RWPE2 (cell line): ENCODE data around the gene ANAPC2.
A peak's percentile ranks its signal among the peaks of the same experiment; 100 is the strongest.

Experiments
- ATAC-seq: fragments of 200-7000 bp; cut with Tn5 transposase; 3 replicates; pipeline ENCODE4 v1.9.1; 2021; ENCODE audit warnings: low read depth
- DNase-seq: peaks from one replicate; pipeline ENCODE4 v3.0.0-alpha.2; 2020; ENCODE audit warnings: low spot score
- H3K27ac ChIP-seq: fragments of 450-650 bp; 2 replicates; pipeline ENCODE4 v1.5.1; 2017; ENCODE audit warnings: mild to moderate bottlenecking; ENCODE audit not compliant: poor library complexity, severe bottlenecking
- H3K27me3 ChIP-seq: fragments of 250-450 bp; sonication (Bioruptor Pico); 2 replicates; pipeline ENCODE4 v1.5.1; 2021; ENCODE audit warnings: mild to moderate bottlenecking, moderate library complexity; ENCODE audit not compliant: insufficient read depth, poor library complexity, severe bottlenecking
- H3K36me3 ChIP-seq: fragments of 250-450 bp; sonication (Bioruptor Pico); 2 replicates; pipeline ENCODE4 v1.5.1; 2020; ENCODE audit warnings: low read depth, mild to moderate bottlenecking, moderate library complexity
- H3K4me1 ChIP-seq: fragments of 250-450 bp; sonication (Bioruptor Pico); 2 replicates; pipeline ENCODE4 v1.5.1; 2021; ENCODE audit warnings: mild to moderate bottlenecking, moderate library complexity; ENCODE audit not compliant: insufficient read depth, poor library complexity, severe bottlenecking
- H3K4me3 ChIP-seq: fragments of 250-450 bp; sonication (Bioruptor Pico); 2 replicates; pipeline ENCODE4 v1.5.1; 2021; ENCODE audit warnings: mild to moderate bottlenecking, moderate library complexity; ENCODE audit not compliant: severe bottlenecking
- H3K9me3 ChIP-seq: fragments of 250-450 bp; sonication (Bioruptor Pico); 2 replicates; pipeline ENCODE4 v1.5.1; 2021; ENCODE audit warnings: mild to moderate bottlenecking, moderate library complexity; ENCODE audit not compliant: severe bottlenecking
- TF ChIP-seq, protein P1 (sequence below): fragments of 450-650 bp; IDR thresholded peaks from one replicate; pipeline ENCODE4 v1.5.1; 2017; ENCODE audit warnings: mild to moderate bottlenecking, moderate library complexity; ENCODE audit not compliant: poor library complexity, severe bottlenecking

The ANAPC2 gene

DNA sequence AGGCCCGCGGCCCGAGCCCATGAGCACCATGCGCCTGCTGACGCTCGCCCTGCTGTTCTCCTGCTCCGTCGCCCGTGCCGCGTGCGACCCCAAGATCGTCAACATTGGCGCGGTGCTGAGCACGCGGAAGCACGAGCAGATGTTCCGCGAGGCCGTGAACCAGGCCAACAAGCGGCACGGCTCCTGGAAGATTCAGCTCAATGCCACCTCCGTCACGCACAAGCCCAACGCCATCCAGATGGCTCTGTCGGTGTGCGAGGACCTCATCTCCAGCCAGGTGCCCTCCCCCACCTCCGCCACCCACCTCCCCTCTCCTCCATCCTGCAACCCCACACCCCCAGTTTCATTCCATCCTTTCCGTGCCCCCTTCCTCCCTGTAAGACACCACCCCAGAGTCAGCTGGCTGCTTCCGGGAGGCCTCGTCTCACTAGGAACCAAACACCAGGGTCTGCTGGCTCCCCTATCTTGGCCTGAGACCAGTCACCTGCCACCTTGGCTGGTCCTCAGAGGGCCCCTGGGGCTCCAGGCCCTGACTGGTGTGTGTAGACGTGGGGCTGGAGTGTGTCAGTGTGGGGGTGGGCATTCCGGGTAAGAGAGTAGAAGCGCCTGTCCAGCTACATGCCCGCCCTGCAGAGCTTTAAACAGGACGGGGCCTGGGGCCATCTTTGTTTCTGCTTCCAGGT lies 48.8 kb downstream of the ANAPC2 start:
- Histone ChIP-seq H3K36me3 (no peaks in the 10 kb centered on the region), H3K4me3 (no peak overlapping the region), H3K27ac (no peak overlapping the region), H3K4me1 (no peaks in the 10 kb centered on the region), H3K27me3 (peaks cover 53% of the 10 kb centered on the region), H3K9me3 (no peaks in the 10 kb centered on the region)
- DNase-seq (peak; percentile 55), ATAC-seq (no peak)
- TF ChIP-seq, protein P1, sequence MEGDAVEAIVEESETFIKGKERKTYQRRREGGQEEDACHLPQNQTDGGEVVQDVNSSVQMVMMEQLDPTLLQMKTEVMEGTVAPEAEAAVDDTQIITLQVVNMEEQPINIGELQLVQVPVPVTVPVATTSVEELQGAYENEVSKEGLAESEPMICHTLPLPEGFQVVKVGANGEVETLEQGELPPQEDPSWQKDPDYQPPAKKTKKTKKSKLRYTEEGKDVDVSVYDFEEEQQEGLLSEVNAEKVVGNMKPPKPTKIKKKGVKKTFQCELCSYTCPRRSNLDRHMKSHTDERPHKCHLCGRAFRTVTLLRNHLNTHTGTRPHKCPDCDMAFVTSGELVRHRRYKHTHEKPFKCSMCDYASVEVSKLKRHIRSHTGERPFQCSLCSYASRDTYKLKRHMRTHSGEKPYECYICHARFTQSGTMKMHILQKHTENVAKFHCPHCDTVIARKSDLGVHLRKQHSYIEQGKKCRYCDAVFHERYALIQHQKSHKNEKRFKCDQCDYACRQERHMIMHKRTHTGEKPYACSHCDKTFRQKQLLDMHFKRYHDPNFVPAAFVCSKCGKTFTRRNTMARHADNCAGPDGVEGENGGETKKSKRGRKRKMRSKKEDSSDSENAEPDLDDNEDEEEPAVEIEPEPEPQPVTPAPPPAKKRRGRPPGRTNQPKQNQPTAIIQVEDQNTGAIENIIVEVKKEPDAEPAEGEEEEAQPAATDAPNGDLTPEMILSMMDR: no peak

DNA sequence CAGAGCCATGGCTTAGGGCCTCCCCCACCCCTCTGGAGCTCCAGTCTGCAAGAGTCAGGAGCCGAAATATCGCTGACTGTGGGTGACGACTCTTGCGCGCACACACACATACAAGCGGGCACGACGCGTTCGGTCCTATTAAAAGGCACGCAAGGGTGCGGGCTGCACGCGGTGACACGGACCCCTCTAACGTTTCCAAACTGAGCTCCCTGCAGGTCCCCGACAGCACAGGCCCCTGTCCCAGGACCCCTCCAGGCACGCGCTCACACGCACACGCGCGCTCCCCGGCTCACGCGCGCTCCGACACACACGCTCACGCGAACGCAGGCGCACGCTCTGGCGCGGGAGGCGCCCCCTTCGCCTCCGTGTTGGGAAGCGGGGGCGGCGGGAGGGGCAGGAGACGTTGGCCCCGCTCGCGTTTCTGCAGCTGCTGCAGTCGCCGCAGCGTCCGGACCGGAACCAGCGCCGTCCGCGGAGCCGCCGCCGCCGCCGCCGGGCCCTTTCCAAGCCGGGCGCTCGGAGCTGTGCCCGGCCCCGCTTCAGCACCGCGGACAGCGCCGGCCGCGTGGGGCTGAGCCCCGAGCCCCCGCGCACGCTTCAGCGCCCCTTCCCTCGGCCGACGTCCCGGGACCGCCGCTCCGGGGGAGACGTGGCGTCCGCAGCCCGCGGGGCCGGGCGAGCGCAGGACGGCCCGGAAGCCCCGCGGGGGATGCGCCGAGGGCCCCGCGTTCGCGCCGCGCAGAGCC lies 49.5 kb downstream of the ANAPC2 start, which contains the start of gene GRIN1:
TSS of gene GRIN1 (plus strand) at position 433 of the 746 bp plus-strand sequence. CDS start 333 bp downstream, outside the sequence.
- Histone ChIP-seq H3K27me3 (peaks cover 53% of the 10 kb centered on the region), H3K4me3 (no peak within 1 kb of the TSS), H3K27ac (no peak within 1 kb of the TSS), H3K9me3 (no peaks in the 10 kb centered on the region), H3K36me3 (no peaks in the 10 kb centered on the region), H3K4me1 (no peaks in the 10 kb centered on the region)
- TF ChIP-seq, protein P1: no peak
- DNase-seq (no peak), ATAC-seq (0 out of 3 replicates have a peak, but pooled peaks have one; percentile 24)

DNA sequence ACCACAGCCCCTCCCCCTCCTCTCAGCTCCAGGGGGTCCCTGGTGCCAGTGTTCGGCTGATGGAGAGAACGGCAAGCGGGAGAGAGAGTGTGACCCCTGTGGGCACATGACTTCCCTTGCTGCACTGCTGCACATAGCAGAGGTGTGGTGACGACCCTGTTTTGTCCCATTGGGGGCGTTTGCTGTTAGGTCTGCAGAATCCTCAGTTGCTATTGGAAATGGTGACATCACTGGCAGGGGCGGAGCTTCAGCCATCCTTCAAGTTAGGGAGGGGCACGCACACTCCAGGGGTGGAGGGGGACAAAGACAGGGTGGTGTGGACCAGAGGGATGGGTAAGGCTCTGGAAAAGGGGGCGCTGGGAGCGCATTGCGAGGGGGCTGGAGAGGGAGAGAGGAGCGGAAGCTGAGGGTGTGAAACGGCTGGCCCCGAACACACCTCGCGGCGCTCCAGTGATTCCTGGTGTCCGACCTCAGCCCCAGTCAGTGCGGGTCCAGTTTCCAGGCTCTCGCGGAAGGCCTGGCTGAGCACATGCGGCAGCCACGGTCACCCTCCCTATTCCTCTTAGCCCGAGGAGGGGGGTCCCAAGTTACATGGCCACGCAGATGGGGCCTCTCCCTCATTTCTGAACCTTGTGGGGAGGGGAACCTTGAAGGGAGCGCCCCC lies 50.2 kb downstream of the ANAPC2 start:
- Histone ChIP-seq H3K36me3 (no peaks in the 10 kb centered on the region), H3K9me3 (no peaks in the 10 kb centered on the region), H3K4me3 (no peak overlapping the region), H3K27me3 (peaks cover 53% of the 10 kb centered on the region), H3K27ac (no peak overlapping the region), H3K4me1 (no peaks in the 10 kb centered on the region)
- ATAC-seq (no peak), DNase-seq (no peak)
- TF ChIP-seq, protein P1: no peak

DNA sequence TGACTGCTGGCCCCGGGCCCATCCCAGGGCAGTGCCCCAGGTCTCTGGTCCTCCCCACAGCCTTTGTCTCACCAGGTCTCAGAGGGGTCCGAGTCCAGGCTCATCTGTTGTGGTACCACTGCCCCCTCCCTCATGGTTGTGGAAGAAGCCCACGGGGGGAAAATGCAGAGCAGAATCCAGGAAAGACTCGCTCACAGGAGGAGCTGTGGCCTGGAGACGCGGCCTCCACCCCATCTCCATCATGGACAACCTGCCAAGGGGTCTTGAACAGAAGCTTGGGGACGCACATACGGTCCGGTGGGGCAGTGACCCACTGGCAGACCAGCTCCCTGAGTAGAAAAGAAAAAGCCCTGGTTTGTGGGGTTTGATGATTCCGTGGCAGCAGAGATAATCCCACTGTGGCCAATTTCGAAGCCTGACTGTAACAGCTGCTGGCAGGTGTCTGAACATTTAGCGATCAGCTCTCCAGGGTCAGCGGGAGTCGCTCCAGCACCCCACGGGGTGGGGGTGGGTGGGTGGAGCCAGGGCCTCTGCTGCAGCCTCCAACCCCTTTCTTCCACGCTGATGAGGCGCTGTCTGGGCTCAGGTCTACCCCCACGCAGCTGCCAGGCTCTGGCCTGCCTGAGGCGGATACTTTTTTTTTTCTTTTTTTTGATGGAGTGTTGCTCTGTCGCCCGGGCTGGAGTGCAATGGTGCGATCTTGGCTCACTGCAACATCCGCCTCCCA lies 51.3 kb downstream of the ANAPC2 start:
- DNase-seq (no peak), ATAC-seq (no peak)
- H3K9me3 ChIP-seq: no peaks in the 10 kb centered on the region
- peaks cover 53% of the 10 kb centered on the region for H3K27me3 ChIP-seq
- H3K27ac ChIP-seq: no peak overlapping the region
- no peak overlapping the region for H3K4me3 ChIP-seq
- TF ChIP-seq, protein P1: no peak
- H3K36me3 ChIP-seq: no peaks in the 10 kb centered on the region
- no peaks in the 10 kb centered on the region for H3K4me1 ChIP-seq
